Measurements from ENCODE around the gene CNTN1.

- TF ChIP-seq, protein P1, sequence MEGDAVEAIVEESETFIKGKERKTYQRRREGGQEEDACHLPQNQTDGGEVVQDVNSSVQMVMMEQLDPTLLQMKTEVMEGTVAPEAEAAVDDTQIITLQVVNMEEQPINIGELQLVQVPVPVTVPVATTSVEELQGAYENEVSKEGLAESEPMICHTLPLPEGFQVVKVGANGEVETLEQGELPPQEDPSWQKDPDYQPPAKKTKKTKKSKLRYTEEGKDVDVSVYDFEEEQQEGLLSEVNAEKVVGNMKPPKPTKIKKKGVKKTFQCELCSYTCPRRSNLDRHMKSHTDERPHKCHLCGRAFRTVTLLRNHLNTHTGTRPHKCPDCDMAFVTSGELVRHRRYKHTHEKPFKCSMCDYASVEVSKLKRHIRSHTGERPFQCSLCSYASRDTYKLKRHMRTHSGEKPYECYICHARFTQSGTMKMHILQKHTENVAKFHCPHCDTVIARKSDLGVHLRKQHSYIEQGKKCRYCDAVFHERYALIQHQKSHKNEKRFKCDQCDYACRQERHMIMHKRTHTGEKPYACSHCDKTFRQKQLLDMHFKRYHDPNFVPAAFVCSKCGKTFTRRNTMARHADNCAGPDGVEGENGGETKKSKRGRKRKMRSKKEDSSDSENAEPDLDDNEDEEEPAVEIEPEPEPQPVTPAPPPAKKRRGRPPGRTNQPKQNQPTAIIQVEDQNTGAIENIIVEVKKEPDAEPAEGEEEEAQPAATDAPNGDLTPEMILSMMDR (IDR thresholded peaks at IDR 0.05) = no peak
- no peak for TF ChIP-seq POLR2A (IDR thresholded peaks at IDR 0.05)
Observed at GRCh38 chr12:40775661-40776060, 83.4 kb downstream of the CNTN1 start.
